Measurements from ENCODE around the gene TRIL. TPM values are rescaled to one million over a fixed set of nuclear protein-coding genes. Genes with fewer than 3 reads are reported as not detected.
A peak's percentile ranks its signal among the peaks of the same experiment; 100 is the strongest.

Gene TRIL
- polyA plus RNA-seq, result 1 to 10 TPM in 1 of 2 donors, under 1 TPM in 1; 0.55 to 1.2 TPM

- WGBS, 2 donors, result 4 to 5% methylated on average over 66 of the region's 66 CpGs
- H3K9me3 ChIP-seq (ENCODE audit: control insufficient read depth in 2 of 2, insufficient read depth in 1 of 2, low read depth in 1 of 2, low read length in 1 of 2), result no peaks in the 10 kb centered on the region
- H3K4me3 ChIP-seq (ENCODE audit: low read depth in 1 of 2, low read length in 2 of 2), result peak within 1 kb of the TSS; percentile 53 to 60
- H3K36me3 ChIP-seq (ENCODE audit: control insufficient read depth in 2 of 2, insufficient read depth in 2 of 2, low read length in 1 of 2), result no peaks in the 10 kb centered on the region
- peaks cover 0 to 27% of the 10 kb centered on the region in 2 donors for H3K4me1 ChIP-seq (ENCODE audit: control insufficient read depth in 2 of 2, insufficient read depth in 2 of 2, low read length in 1 of 2)
- H3K27me3 ChIP-seq (ENCODE audit: control insufficient read depth in 1 of 2, insufficient read depth in 2 of 2, low read length in 2 of 2), result no peaks in the 10 kb centered on the region
- peak within 1 kb of the TSS; percentile 81 to 85 for H3K27ac ChIP-seq (ENCODE audit: low read depth in 2 of 2, low read length in 1 of 2)
Observed at GRCh38 chr7:28958235-28958979, at the start of gene TRIL. Gene TRIL (minus strand): TSS chr7:28958330. CDS start chr7:28958046, 284 bp downstream.

- no peaks in the 10 kb centered on the region for H3K9me3 ChIP-seq (ENCODE audit: control insufficient read depth in 2 of 2, insufficient read depth in 1 of 2, low read depth in 1 of 2, low read length in 1 of 2)
- WGBS, 2 donors, result 80 to 89% methylated on average over 2 of the region's 2 CpGs
- H3K36me3 ChIP-seq (ENCODE audit: control insufficient read depth in 2 of 2, insufficient read depth in 2 of 2, low read length in 1 of 2), result no peaks in the 10 kb centered on the region
- H3K27me3 ChIP-seq (ENCODE audit: control insufficient read depth in 1 of 2, insufficient read depth in 2 of 2, low read length in 2 of 2), result no peaks in the 10 kb centered on the region
- no peaks in the 10 kb centered on the region for H3K4me1 ChIP-seq (ENCODE audit: control insufficient read depth in 2 of 2, insufficient read depth in 2 of 2, low read length in 1 of 2)
- H3K27ac ChIP-seq (ENCODE audit: low read depth in 2 of 2, low read length in 1 of 2), result no peak overlapping the region
- no peak overlapping the region for H3K4me3 ChIP-seq (ENCODE audit: low read depth in 1 of 2, low read length in 2 of 2)
Observed at GRCh38 chr7:29007127-29007526, 49.0 kb upstream of the TRIL start.

- peak overlapping the region in 1 of 2 donors; percentile 57 for H3K27ac ChIP-seq (ENCODE audit: low read depth in 2 of 2, low read length in 1 of 2)
- H3K36me3 ChIP-seq (ENCODE audit: control insufficient read depth in 2 of 2, insufficient read depth in 2 of 2, low read length in 1 of 2), result no peaks in the 10 kb centered on the region
- WGBS, 2 donors, result 46 to 55% methylated on average over 3 of the region's 3 CpGs
- H3K4me3 ChIP-seq (ENCODE audit: low read depth in 1 of 2, low read length in 2 of 2), result no peak overlapping the region
- H3K4me1 ChIP-seq (ENCODE audit: control insufficient read depth in 2 of 2, insufficient read depth in 2 of 2, low read length in 1 of 2), result no peaks in the 10 kb centered on the region
- H3K27me3 ChIP-seq (ENCODE audit: control insufficient read depth in 1 of 2, insufficient read depth in 2 of 2, low read length in 2 of 2), result no peaks in the 10 kb centered on the region
- no peaks in the 10 kb centered on the region for H3K9me3 ChIP-seq (ENCODE audit: control insufficient read depth in 2 of 2, insufficient read depth in 1 of 2, low read depth in 1 of 2, low read length in 1 of 2)
Observed at GRCh38 chr7:29005829-29006228, 47.7 kb upstream of the TRIL start.

- no peak overlapping the region for H3K27ac ChIP-seq (ENCODE audit: low read depth in 2 of 2, low read length in 1 of 2)
- no peaks in the 10 kb centered on the region for H3K27me3 ChIP-seq (ENCODE audit: control insufficient read depth in 1 of 2, insufficient read depth in 2 of 2, low read length in 2 of 2)
- WGBS, 2 donors, result 31 to 76% methylated on average over 1 of the region's 1 CpG
- H3K9me3 ChIP-seq (ENCODE audit: control insufficient read depth in 2 of 2, insufficient read depth in 1 of 2, low read depth in 1 of 2, low read length in 1 of 2), result no peaks in the 10 kb centered on the region
- no peaks in the 10 kb centered on the region for H3K4me1 ChIP-seq (ENCODE audit: control insufficient read depth in 2 of 2, insufficient read depth in 2 of 2, low read length in 1 of 2)
- no peaks in the 10 kb centered on the region for H3K36me3 ChIP-seq (ENCODE audit: control insufficient read depth in 2 of 2, insufficient read depth in 2 of 2, low read length in 1 of 2)
- H3K4me3 ChIP-seq (ENCODE audit: low read depth in 1 of 2, low read length in 2 of 2), result no peak overlapping the region
Observed at GRCh38 chr7:29005406-29005805, 47.3 kb upstream of the TRIL start.

GRCh38 chr7:29003703-29004102 lies 45.6 kb upstream of the TRIL start:
- Histone ChIP-seq H3K4me3 (ENCODE audit: low read depth in 1 of 2, low read length in 2 of 2) (no peak overlapping the region), H3K36me3 (ENCODE audit: control insufficient read depth in 2 of 2, insufficient read depth in 2 of 2, low read length in 1 of 2) (no peaks in the 10 kb centered on the region), H3K27me3 (ENCODE audit: control insufficient read depth in 1 of 2, insufficient read depth in 2 of 2, low read length in 2 of 2) (no peaks in the 10 kb centered on the region), H3K9me3 (ENCODE audit: control insufficient read depth in 2 of 2, insufficient read depth in 1 of 2, low read depth in 1 of 2, low read length in 1 of 2) (no peaks in the 10 kb centered on the region), H3K4me1 (ENCODE audit: control insufficient read depth in 2 of 2, insufficient read depth in 2 of 2, low read length in 1 of 2) (no peaks in the 10 kb centered on the region), H3K27ac (ENCODE audit: low read depth in 2 of 2, low read length in 1 of 2) (no peak overlapping the region)
- WGBS, 2 donors, result 94% methylated on average over 5 of the region's 5 CpGs

GRCh38 chr7:29000717-29001076 lies 42.6 kb upstream of the TRIL start:
- Histone ChIP-seq H3K4me1 (ENCODE audit: control insufficient read depth in 2 of 2, insufficient read depth in 2 of 2, low read length in 1 of 2) (no peaks in the 10 kb centered on the region), H3K4me3 (ENCODE audit: low read depth in 1 of 2, low read length in 2 of 2) (no peak overlapping the region), H3K9me3 (ENCODE audit: control insufficient read depth in 2 of 2, insufficient read depth in 1 of 2, low read depth in 1 of 2, low read length in 1 of 2) (no peaks in the 10 kb centered on the region), H3K36me3 (ENCODE audit: control insufficient read depth in 2 of 2, insufficient read depth in 2 of 2, low read length in 1 of 2) (no peaks in the 10 kb centered on the region), H3K27ac (ENCODE audit: low read depth in 2 of 2, low read length in 1 of 2) (no peak overlapping the region), H3K27me3 (ENCODE audit: control insufficient read depth in 1 of 2, insufficient read depth in 2 of 2, low read length in 2 of 2) (no peaks in the 10 kb centered on the region)
- 95 to 97% methylated on average over 2 of the region's 2 CpGs for WGBS, 2 donors

- Histone ChIP-seq H3K36me3 (ENCODE audit: control insufficient read depth in 2 of 2, insufficient read depth in 2 of 2, low read length in 1 of 2) (no peaks in the 10 kb centered on the region), H3K27me3 (ENCODE audit: control insufficient read depth in 1 of 2, insufficient read depth in 2 of 2, low read length in 2 of 2) (no peaks in the 10 kb centered on the region), H3K27ac (ENCODE audit: low read depth in 2 of 2, low read length in 1 of 2) (no peak overlapping the region), H3K9me3 (ENCODE audit: control insufficient read depth in 2 of 2, insufficient read depth in 1 of 2, low read depth in 1 of 2, low read length in 1 of 2) (no peaks in the 10 kb centered on the region), H3K4me1 (ENCODE audit: control insufficient read depth in 2 of 2, insufficient read depth in 2 of 2, low read length in 1 of 2) (no peaks in the 10 kb centered on the region), H3K4me3 (ENCODE audit: low read depth in 1 of 2, low read length in 2 of 2) (no peak overlapping the region)
- 79 to 85% methylated on average over 12 of the region's 12 CpGs for WGBS, 2 donors
Observed at GRCh38 chr7:28999895-29000716, 42.0 kb upstream of the TRIL start.

GRCh38 chr7:28999427-28999826 lies 41.3 kb upstream of the TRIL start:
- Histone ChIP-seq H3K9me3 (ENCODE audit: control insufficient read depth in 2 of 2, insufficient read depth in 1 of 2, low read depth in 1 of 2, low read length in 1 of 2) (no peaks in the 10 kb centered on the region), H3K36me3 (ENCODE audit: control insufficient read depth in 2 of 2, insufficient read depth in 2 of 2, low read length in 1 of 2) (no peaks in the 10 kb centered on the region), H3K4me1 (ENCODE audit: control insufficient read depth in 2 of 2, insufficient read depth in 2 of 2, low read length in 1 of 2) (no peaks in the 10 kb centered on the region), H3K27ac (ENCODE audit: low read depth in 2 of 2, low read length in 1 of 2) (no peak overlapping the region), H3K4me3 (ENCODE audit: low read depth in 1 of 2, low read length in 2 of 2) (no peak overlapping the region), H3K27me3 (ENCODE audit: control insufficient read depth in 1 of 2, insufficient read depth in 2 of 2, low read length in 2 of 2) (no peaks in the 10 kb centered on the region)
- WGBS, 2 donors, result 90 to 98% methylated on average over 5 of the region's 5 CpGs

GRCh38 chr7:28998105-28998504 lies 40.0 kb upstream of the TRIL start:
- no peaks in the 10 kb centered on the region for H3K27me3 ChIP-seq (ENCODE audit: control insufficient read depth in 1 of 2, insufficient read depth in 2 of 2, low read length in 2 of 2)
- H3K4me3 ChIP-seq (ENCODE audit: low read depth in 1 of 2, low read length in 2 of 2), result no peak overlapping the region
- no peak overlapping the region for H3K27ac ChIP-seq (ENCODE audit: low read depth in 2 of 2, low read length in 1 of 2)
- 66 to 78% methylated on average over 4 of the region's 4 CpGs for WGBS, 2 donors
- H3K9me3 ChIP-seq (ENCODE audit: control insufficient read depth in 2 of 2, insufficient read depth in 1 of 2, low read depth in 1 of 2, low read length in 1 of 2), result no peaks in the 10 kb centered on the region
- H3K4me1 ChIP-seq (ENCODE audit: control insufficient read depth in 2 of 2, insufficient read depth in 2 of 2, low read length in 1 of 2), result no peaks in the 10 kb centered on the region
- H3K36me3 ChIP-seq (ENCODE audit: control insufficient read depth in 2 of 2, insufficient read depth in 2 of 2, low read length in 1 of 2), result no peaks in the 10 kb centered on the region
